ENCODE data around the gene C9orf57. TPM values are rescaled to one million over a fixed set of nuclear protein-coding genes. Genes with fewer than 3 reads are reported as not detected.

Gene C9orf57
- total and polyA plus RNA-seq, 2 of the 13 experiments (the other 11 are each of a cell fraction or from before 2014, with no cell fraction given), result 0.09 TPM; not detected in 1

DNA sequence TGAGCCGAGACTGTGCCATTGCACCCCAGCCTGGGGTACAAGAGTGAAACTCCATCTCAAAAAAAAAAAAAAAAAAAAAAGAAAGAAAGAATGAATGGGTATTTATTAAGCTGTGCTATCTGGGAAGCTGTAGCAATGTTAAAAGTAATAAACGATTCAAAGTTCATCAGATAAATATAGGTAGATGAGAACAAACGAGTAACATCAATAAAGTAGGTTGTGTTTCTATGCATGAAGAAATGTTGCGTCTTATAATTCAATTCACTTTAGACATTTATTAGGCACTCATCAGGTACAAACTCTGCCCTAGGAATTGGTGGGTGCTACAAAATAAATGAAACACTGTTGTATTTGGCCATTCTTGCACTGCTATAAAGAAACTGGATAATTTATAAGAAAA lies 36.8 kb downstream of the C9orf57 start:
- no TSS peak for BruUV-seq (replicated peaks)
- in situ Hi-C loops (cut with HindIII; ENCODE audit: extremely low pct_ligation_motif_present, low pct_unique_long_range_greater_than_20kb), result no loop called here
- peaks cover 11% of the 10 kb centered on the region for H3K4me1 ChIP-seq (ENCODE audit: insufficient read depth, low read length)
- TF ChIP-seq CENPX (CRISPR knock-in tag; IDR thresholded peaks at IDR 0.05) (no peak), ZMYM2 (CRISPR knock-in tag; IDR thresholded peaks at IDR 0.05) (no peak), MAFF (IDR thresholded peaks at IDR 0.05; ENCODE audit: low read depth, low read length) (no peak), AGO1 (IDR thresholded peaks at IDR 0.05; ENCODE audit: low read depth, low read length, poor library complexity, severe bottlenecking) (no peak), ZNF326 (CRISPR knock-in tag; IDR thresholded peaks at IDR 0.05; ENCODE audit: borderline replicate concordance) (no peak), TOE1 (CRISPR knock-in tag; IDR thresholded peaks at IDR 0.05) (no peak), NFIB (CRISPR knock-in tag; IDR thresholded peaks at IDR 0.05; ENCODE audit: borderline replicate concordance) (no peak), ZEB1 (IDR thresholded peaks at IDR 0.05; ENCODE audit: insufficient replicate concordance, low read depth) (no peak), ZNF10 (CRISPR knock-in tag; IDR thresholded peaks at IDR 0.05; ENCODE audit: borderline replicate concordance, low read depth) (no peak), ZNF572 (CRISPR knock-in tag; IDR thresholded peaks at IDR 0.05) (no peak), NR3C1 (CRISPR knock-in tag; IDR thresholded peaks at IDR 0.05) (no peak), GATAD2A (CRISPR knock-in tag; IDR thresholded peaks at IDR 0.05) (no peak), CCAR2 (optimal IDR thresholded peaks at IDR 0.05; ENCODE audit: low read depth, low read length) (no peak)
- TF ChIP-seq, protein P1, sequence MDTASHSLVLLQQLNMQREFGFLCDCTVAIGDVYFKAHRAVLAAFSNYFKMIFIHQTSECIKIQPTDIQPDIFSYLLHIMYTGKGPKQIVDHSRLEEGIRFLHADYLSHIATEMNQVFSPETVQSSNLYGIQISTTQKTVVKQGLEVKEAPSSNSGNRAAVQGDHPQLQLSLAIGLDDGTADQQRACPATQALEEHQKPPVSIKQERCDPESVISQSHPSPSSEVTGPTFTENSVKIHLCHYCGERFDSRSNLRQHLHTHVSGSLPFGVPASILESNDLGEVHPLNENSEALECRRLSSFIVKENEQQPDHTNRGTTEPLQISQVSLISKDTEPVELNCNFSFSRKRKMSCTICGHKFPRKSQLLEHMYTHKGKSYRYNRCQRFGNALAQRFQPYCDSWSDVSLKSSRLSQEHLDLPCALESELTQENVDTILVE (CRISPR knock-in tag; IDR thresholded peaks at IDR 0.05), result no peak
- TF ChIP-seq, protein P2, sequence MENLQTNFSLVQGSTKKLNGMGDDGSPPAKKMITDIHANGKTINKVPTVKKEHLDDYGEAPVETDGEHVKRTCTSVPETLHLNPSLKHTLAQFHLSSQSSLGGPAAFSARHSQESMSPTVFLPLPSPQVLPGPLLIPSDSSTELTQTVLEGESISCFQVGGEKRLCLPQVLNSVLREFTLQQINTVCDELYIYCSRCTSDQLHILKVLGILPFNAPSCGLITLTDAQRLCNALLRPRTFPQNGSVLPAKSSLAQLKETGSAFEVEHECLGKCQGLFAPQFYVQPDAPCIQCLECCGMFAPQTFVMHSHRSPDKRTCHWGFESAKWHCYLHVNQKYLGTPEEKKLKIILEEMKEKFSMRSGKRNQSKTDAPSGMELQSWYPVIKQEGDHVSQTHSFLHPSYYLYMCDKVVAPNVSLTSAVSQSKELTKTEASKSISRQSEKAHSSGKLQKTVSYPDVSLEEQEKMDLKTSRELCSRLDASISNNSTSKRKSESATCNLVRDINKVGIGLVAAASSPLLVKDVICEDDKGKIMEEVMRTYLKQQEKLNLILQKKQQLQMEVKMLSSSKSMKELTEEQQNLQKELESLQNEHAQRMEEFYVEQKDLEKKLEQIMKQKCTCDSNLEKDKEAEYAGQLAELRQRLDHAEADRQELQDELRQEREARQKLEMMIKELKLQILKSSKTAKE (CRISPR knock-in tag; IDR thresholded peaks at IDR 0.05; ENCODE audit: borderline replicate concordance), result no peak
- TF ChIP-seq, protein P3, sequence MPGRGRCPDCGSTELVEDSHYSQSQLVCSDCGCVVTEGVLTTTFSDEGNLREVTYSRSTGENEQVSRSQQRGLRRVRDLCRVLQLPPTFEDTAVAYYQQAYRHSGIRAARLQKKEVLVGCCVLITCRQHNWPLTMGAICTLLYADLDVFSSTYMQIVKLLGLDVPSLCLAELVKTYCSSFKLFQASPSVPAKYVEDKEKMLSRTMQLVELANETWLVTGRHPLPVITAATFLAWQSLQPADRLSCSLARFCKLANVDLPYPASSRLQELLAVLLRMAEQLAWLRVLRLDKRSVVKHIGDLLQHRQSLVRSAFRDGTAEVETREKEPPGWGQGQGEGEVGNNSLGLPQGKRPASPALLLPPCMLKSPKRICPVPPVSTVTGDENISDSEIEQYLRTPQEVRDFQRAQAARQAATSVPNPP (CRISPR knock-in tag; IDR thresholded peaks at IDR 0.05), result no peak
- H3K9ac ChIP-seq (ENCODE audit: insufficient read depth, low read depth, low read length), result no peak overlapping the region
- H3K79me2 ChIP-seq (ENCODE audit: insufficient read depth, low read length), result no peaks in the 10 kb centered on the region
- ChIA-PET POLR2A (no interaction called here), CTCF (ENCODE audit: low intra/inter-chr PET ratio, low total read pairs) (interaction anchor here (1.9 to 3.3 kb wide), 2 partner anchors 37 to 217 kb away, joined by 7 to 22 read pairs; no protein-coding TSS in a partner anchor)
- no peaks in the 10 kb centered on the region for H3K9me3 ChIP-seq (ENCODE audit: low read length)
- H3K4me2 ChIP-seq (ENCODE audit: low read depth, low read length), result no peak overlapping the region
- H4K20me1 ChIP-seq (ENCODE audit: insufficient read depth, low read length), result no peaks in the 10 kb centered on the region
- WGBS (ENCODE audit: low lambda C conversion rate), result 60% methylated on average over 4 of the region's 4 CpGs
- no peak overlapping the region for H3K4me3 ChIP-seq (replicated peaks in 1 of 3; ENCODE audit: insufficient read depth in 1 of 3, low read depth in 2 of 3, low read length in 3 of 3)
- H2AFZ ChIP-seq (ENCODE audit: low read length), result no peak overlapping the region
- no peaks in the 10 kb centered on the region for H3K36me3 ChIP-seq (replicated peaks in 1 of 2; ENCODE audit: control insufficient read depth in 1 of 2, insufficient read depth in 2 of 2, low read length in 2 of 2)
- intact Hi-C loops (cut with micrococcal nuclease; ENCODE audit: unreplicated experiment), result loop anchor here (5.0 kb wide), 1 partner anchor 736 kb away; no protein-coding TSS in a partner anchor
- DNase-seq (ENCODE audit: low spot score), result no peak
- no peaks in the 10 kb centered on the region for H3K27me3 ChIP-seq (ENCODE audit: control insufficient read depth in 1 of 2, insufficient read depth in 2 of 2, low read length in 2 of 2)
- H3K27ac ChIP-seq (ENCODE audit: extremely low read length, insufficient read depth, low read length), result no peak overlapping the region
- no peak for FAIRE-seq
- no peak for ATAC-seq

Data from HepG2 (cell line).